ENCODE measurements around the gene DCTN1.
A peak's percentile ranks its signal among the peaks of the same experiment; 100 is the strongest.

The DCTN1 gene

GRCh38 chr2:74379851-74380789 is at the start of gene DCTN1:
Gene DCTN1 (minus strand): TSS chr2:74380311. CDS start chr2:74380037, 274 bp downstream.
- TF ChIP-seq CTCF (IDR thresholded peaks at IDR 0.05; ENCODE audit: extremely low read depth, missing control alignments): no peak
- DNase-seq (ENCODE audit: low spot score): peak; percentile 63

DNA sequence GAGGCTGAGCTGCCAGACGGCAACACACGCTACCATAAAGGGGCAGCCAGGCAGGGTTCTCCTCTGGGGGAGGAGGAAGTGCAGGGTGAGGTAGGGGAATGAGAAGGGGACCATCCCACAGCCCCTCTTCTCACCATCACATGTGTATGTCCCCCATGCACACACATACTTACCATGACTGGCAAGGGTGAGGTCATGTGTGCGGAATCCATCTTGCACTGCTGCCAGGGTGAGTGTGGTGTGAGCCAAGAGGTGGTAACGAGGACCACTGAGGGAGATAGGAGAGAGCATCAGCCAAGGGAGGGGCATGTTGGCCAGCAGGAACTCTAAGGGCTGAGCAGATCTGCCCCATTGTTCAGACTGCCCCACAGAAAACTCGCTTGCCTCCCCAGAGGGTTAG is 48.6 kb upstream of the DCTN1 start:
- no peak for TF ChIP-seq CTCF (IDR thresholded peaks at IDR 0.05; ENCODE audit: extremely low read depth, missing control alignments)
- no peak for DNase-seq (ENCODE audit: low spot score)

DNA sequence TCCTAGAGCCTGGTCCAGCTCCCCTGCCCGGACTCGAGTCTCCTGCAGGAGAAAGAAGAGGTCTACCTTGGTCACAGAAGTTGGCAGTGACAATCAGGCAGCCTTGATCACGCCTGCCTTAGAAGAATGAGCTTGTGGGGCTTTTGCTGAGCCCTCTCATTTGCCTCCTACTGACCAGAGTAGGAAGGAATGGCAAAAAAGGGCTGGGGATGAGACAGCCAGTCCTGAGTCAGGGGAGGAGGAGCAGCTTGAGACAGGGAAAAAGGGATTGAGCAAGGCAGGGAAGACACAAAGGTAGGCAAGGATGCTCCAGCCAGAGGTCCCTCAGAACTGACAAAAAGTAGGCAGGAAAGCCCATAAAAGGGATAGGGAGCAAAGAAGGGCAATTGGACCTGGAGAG is 47.4 kb upstream of the DCTN1 start:
- no peak for TF ChIP-seq CTCF (IDR thresholded peaks at IDR 0.05; ENCODE audit: extremely low read depth, missing control alignments)
- no peak for DNase-seq (ENCODE audit: low spot score)

DNA sequence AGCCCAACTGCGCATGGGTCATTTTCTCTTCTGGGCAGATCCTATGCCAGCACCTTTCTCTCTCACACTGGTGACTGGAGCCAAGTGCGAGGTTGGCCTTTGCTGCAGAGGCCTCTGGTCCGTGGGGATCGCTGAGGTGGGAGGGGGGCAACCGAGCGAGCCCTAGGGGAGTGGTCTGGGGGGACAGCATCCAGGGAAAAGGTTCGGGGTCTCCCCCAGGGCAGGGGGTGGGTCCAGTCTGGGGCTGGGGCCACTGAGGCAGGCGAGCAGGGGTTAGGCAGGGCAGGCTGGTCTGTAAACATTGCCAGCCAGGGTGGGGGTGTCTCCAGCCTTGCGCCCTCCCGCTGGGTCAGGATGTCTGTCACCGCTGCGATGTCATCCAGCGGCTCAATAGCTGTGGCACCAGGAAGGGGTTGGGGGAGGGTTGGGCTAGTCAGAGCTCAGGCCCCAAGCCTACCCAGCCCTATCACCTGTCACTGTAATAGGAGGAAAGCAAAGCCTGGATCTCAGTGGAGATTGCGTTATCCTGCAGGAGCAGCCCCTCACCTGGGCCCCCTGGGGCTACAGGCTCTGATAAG is 46.2 kb upstream of the DCTN1 start:
- DNase-seq (ENCODE audit: low spot score): no peak
- no peak for TF ChIP-seq CTCF (IDR thresholded peaks at IDR 0.05; ENCODE audit: extremely low read depth, missing control alignments)

DNA sequence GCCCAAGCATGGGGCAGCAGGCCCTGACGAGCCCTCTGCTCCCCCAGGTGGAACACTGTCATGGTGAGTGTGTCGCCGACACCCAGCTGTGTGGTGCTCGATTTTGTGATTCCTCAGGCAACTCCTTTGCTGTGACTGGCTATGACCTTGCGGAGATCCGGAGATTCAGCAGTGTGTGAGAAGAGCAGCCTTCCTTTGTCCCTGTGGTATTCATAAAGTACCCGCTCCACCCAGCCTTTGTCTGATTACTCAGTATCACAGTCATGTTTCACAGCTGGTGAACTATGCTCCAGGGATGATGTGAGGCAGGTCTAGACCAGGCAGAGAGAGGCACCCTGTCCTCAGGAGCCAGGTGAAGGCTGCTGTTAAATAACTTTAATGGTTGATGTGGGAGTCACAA is 45.4 kb upstream of the DCTN1 start:
- no peak for DNase-seq (ENCODE audit: low spot score)
- no peak for TF ChIP-seq CTCF (IDR thresholded peaks at IDR 0.05; ENCODE audit: extremely low read depth, missing control alignments)

GRCh38 chr2:74424995-74425406 is 44.9 kb upstream of the DCTN1 start:
- DNase-seq (ENCODE audit: low spot score): no peak

More at GRCh38 chr2:74424995-74425406, 44.9 kb upstream of the DCTN1 start:
- no peak for TF ChIP-seq CTCF (IDR thresholded peaks at IDR 0.05; ENCODE audit: extremely low read depth, missing control alignments)

All from GM20000 (cell line).